H1 (cell line): ENCODE measurements around the gene SPAG17. TPM values are rescaled to one million over a fixed set of nuclear protein-coding genes. Genes with fewer than 3 reads are reported as not detected.

ENCODE experiments used
- EP300 ChIP-seq, 2 experiments: IDR thresholded peaks; 1 replicate in 1 of 2; 2 replicates in 1 of 2; pipeline ENCODE4 v1.6.1; 2011 to 2012; ENCODE audit warnings: low read depth in 2 of 2, low read length in 2 of 2, mild to moderate bottlenecking in 2 of 2, borderline replicate concordance in 1 of 2, inconsistent platforms in 1 of 2, moderate library complexity in 1 of 2
- SP1 ChIP-seq: IDR thresholded peaks from 2 replicates; pipeline ENCODE4 v1.6.1; 2011; ENCODE audit warnings: low read depth, low read length
- polyA plus RNA-seq, 7 experiments: library from polyadenylated mRNA; depleted of rRNA in 3 of 7; stranded (reverse) in 5 of 7; unstranded in 2 of 7; fragments of >200 nt in 5 of 7; fragments of 200-250 nt in 2 of 7; gene quantifications; 1 replicate in 5 of 7; 2 replicates in 1 of 7; 4 replicates in 1 of 7; pipeline versions ENCODE4 v1.2.1 to v1.2.3, GENCODE V29; 2011 to 2013; ENCODE audit warnings: missing spikeins in 2 of 7, mixed read lengths in 2 of 7
- total RNA-seq: library from RNA; stranded (reverse); fragmentation: NEBNext Ultra II Directional; extraction: Animal tissue kit (Norgen Biotek cat#: 25700); gene quantifications from 2 replicates; pipeline ENCODE4 v1.2.1, GENCODE V29; 2021

SPAG17 gene
- total and polyA plus RNA-seq, 2 of the 8 experiments (the other 6 are each of a cell fraction or from before 2014, with no cell fraction given): 0.56 to 0.62 TPM

GRCh38 chr1:118049981-118050380 lies 135.0 kb downstream of the SPAG17 start (continued):
- TF ChIP-seq SP1 (no peak), EP300 (IDR thresholded peaks at IDR 0.05; ENCODE audit: borderline replicate concordance in 1 of 2, low read depth in 2 of 2, low read length in 2 of 2) (no peak)
